SU-DHL-6 (cell line): ENCODE results near the gene AKAP12.

Experiments
- H2AFZ ChIP-seq: fragments of 200-600 bp; sonication (generic); 2 replicates; pipeline ENCODE4 v1.6.1; 2014; ENCODE audit warnings: low read depth, mild to moderate bottlenecking, moderate library complexity, mixed read lengths, antibody characterized with exemption, low read length; ENCODE audit not compliant: severe bottlenecking
- H3F3A ChIP-seq: fragments of 200-600 bp; shearing (Covaris generic); 2 replicates; pipeline ENCODE4 v1.6.0; 2016; ENCODE audit warnings: antibody characterized with exemption, mild to moderate bottlenecking; ENCODE audit not compliant: insufficient read depth
- H3K27ac ChIP-seq: fragments of 200-600 bp; sonication (generic); 2 replicates; pipeline ENCODE4 v1.5.1; 2016; ENCODE audit warnings: low read depth, mild to moderate bottlenecking, low read length, moderate library complexity, mixed read lengths
- H3K27me3 ChIP-seq: fragments of 200-600 bp; sonication (generic), shearing (Covaris generic); 2 replicates; pipeline ENCODE4 v1.6.0; 2014; ENCODE audit warnings: mild to moderate bottlenecking, low read length
- H3K36me3 ChIP-seq: fragments of 200-600 bp; sonication (generic); 2 replicates; pipeline ENCODE4 v1.6.1; 2014; ENCODE audit warnings: mild to moderate bottlenecking, low read length, mixed read lengths
- H3K4me2 ChIP-seq: fragments of 300-600, 200-600 bp; shearing (Covaris generic), sonication (generic); 2 replicates; pipeline ENCODE4 v1.6.0; 2014; ENCODE audit warnings: low read length, low read depth, mild to moderate bottlenecking; ENCODE audit not compliant: poor library complexity, severe bottlenecking
- H3K4me3 ChIP-seq: fragments of 200-600 bp; sonication (generic); 2 replicates; pipeline ENCODE4 v1.5.1; 2014; ENCODE audit warnings: antibody characterized with exemption, low read length, mild to moderate bottlenecking, mixed read lengths; ENCODE audit not compliant: insufficient read depth, poor library complexity, severe bottlenecking
- H3K79me2 ChIP-seq: fragments of 200-600 bp; sonication (generic); 2 replicates; pipeline ENCODE4 v1.6.1; 2014; ENCODE audit warnings: mild to moderate bottlenecking, low read length, moderate library complexity; ENCODE audit not compliant: insufficient read depth
- H3K9ac ChIP-seq: fragments of 200-600 bp; sonication (generic); 2 replicates; pipeline ENCODE4 v1.7.0; 2014; ENCODE audit warnings: mild to moderate bottlenecking, low read length
- H3K9me2 ChIP-seq: fragments of 200-600 bp; sonication (generic); replicated peaks from 2 replicates; pipeline ENCODE4 v1.6.1; 2014; ENCODE audit warnings: low read length; ENCODE audit not compliant: insufficient read depth
- H3K9me3 ChIP-seq: fragments of 200-600 bp; sonication (generic); 2 replicates; pipeline ENCODE4 v1.6.1; 2014; ENCODE audit warnings: low read length, mixed read lengths; ENCODE audit not compliant: insufficient read depth
- H4K20me1 ChIP-seq: fragments of 200-600 bp; sonication (generic); 2 replicates; pipeline ENCODE4 v1.6.1; 2014; ENCODE audit warnings: low read depth, mild to moderate bottlenecking, antibody characterized with exemption, low read length, moderate library complexity, mixed read lengths
- CTCF ChIP-seq: fragments of 200-600 bp; sonication (generic); IDR thresholded peaks from one replicate; pipeline ENCODE4 v1.5.1; 2017; ENCODE audit warnings: antibody characterized with exemption, mild to moderate bottlenecking, low read length, moderate library complexity; ENCODE audit not compliant: insufficient read depth, poor library complexity, severe bottlenecking
- EZH2phosphoT487 ChIP-seq: fragments of 200-600 bp; sonication (generic), shearing (Covaris generic); conservative IDR thresholded peaks from 2 replicates; pipeline ENCODE4 v1.6.1; 2018; ENCODE audit warnings: mild to moderate bottlenecking, antibody characterized with exemption, low read length, moderate library complexity, mixed read lengths

Gene AKAP12

GRCh38 chr6:151288712-151289398 lies 49.1 kb downstream of the AKAP12 start:
- Histone ChIP-seq H3K9me2 (no peaks in the 10 kb centered on the region), H3K4me3 (no peak overlapping the region), H3K36me3 (no peaks in the 10 kb centered on the region), H3K27ac (no peak overlapping the region), H3K9me3 (no peaks in the 10 kb centered on the region), H3K4me2 (no peak overlapping the region), H2AFZ (no peak overlapping the region), H3F3A (no peaks in the 10 kb centered on the region), H3K27me3 (no peaks in the 10 kb centered on the region), H3K9ac (no peak overlapping the region), H4K20me1 (no peaks in the 10 kb centered on the region), H3K79me2 (no peaks in the 10 kb centered on the region)
- TF ChIP-seq EZH2phosphoT487 (no peak), CTCF (no peak)

GRCh38 chr6:151289399-151290007 lies 49.7 kb downstream of the AKAP12 start:
- H4K20me1 ChIP-seq: no peaks in the 10 kb centered on the region
- H3K4me3 ChIP-seq: no peak overlapping the region
- H3K79me2 ChIP-seq: no peaks in the 10 kb centered on the region
- no peak overlapping the region for H3K9ac ChIP-seq
- H3K27ac ChIP-seq: no peak overlapping the region
- no peaks in the 10 kb centered on the region for H3K9me2 ChIP-seq
- H2AFZ ChIP-seq: no peak overlapping the region
- H3K4me2 ChIP-seq: no peak overlapping the region
- no peaks in the 10 kb centered on the region for H3K27me3 ChIP-seq
- H3K36me3 ChIP-seq: no peaks in the 10 kb centered on the region
- TF ChIP-seq CTCF (no peak), EZH2phosphoT487 (no peak)
- no peaks in the 10 kb centered on the region for H3K9me3 ChIP-seq
- H3F3A ChIP-seq: no peaks in the 10 kb centered on the region

GRCh38 chr6:151290877-151291721 lies 51.3 kb downstream of the AKAP12 start:
- Histone ChIP-seq H3K79me2 (no peaks in the 10 kb centered on the region), H3K27ac (no peak overlapping the region), H3K9me3 (no peaks in the 10 kb centered on the region)

More at GRCh38 chr6:151290877-151291721, 51.3 kb downstream of the AKAP12 start:
- Histone ChIP-seq H3K36me3 (no peaks in the 10 kb centered on the region), H3K9me2 (no peaks in the 10 kb centered on the region), H2AFZ (no peak overlapping the region), H3K4me2 (no peak overlapping the region), H3F3A (no peaks in the 10 kb centered on the region), H3K27me3 (no peaks in the 10 kb centered on the region), H4K20me1 (no peaks in the 10 kb centered on the region), H3K9ac (no peak overlapping the region), H3K4me3 (no peak overlapping the region)
- TF ChIP-seq CTCF (no peak), EZH2phosphoT487 (no peak)
